Transverse colon (tissue), 4 donors: ENCODE results near the gene FMO2.

Experiments used
- POLR2AphosphoS5 ChIP-seq, 3 donors: sonication (generic); formaldehyde crosslinking; IDR thresholded peaks; one replicate each; pipeline ENCODE4 v1.6.1; 2016; ENCODE audit warnings: antibody characterized with exemption in 3 of 3
- TF ChIP-seq, protein P1 (sequence below), 5 experiments: fragments of 200-600 bp in 3 of 5; fragments of 450-650 bp in 2 of 5; sonication (generic) in 3 of 5; IDR thresholded peaks; 1 replicate in 2 of 5; 2 replicates in 3 of 5; pipeline ENCODE4 v1.5.1; 2016 to 2017; ENCODE audit warnings: antibody characterized with exemption in 5 of 5, inconsistent platforms in 3 of 5, mild to moderate bottlenecking in 2 of 5, moderate library complexity in 1 of 5

DNA sequence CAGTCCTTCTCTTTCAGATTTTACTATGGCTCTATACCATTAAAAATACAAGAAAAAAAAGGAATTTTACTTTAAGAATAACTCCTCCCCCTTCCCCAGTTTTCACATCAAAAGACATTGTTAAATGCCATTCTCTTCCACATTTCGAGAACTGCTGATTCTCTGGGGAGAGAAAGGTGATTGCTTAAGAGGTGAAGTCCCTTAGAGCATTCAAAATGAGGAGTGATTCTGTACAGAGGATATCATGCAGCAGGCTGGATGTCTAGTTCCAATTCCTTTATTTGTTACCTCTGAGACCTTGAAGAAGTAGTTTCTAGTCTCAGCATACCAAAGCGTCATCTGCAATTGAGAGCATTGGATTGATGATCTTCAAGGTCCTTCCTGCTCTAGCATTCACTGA lies 47.5 kb upstream of the FMO2 start:
- TF ChIP-seq, protein P1, sequence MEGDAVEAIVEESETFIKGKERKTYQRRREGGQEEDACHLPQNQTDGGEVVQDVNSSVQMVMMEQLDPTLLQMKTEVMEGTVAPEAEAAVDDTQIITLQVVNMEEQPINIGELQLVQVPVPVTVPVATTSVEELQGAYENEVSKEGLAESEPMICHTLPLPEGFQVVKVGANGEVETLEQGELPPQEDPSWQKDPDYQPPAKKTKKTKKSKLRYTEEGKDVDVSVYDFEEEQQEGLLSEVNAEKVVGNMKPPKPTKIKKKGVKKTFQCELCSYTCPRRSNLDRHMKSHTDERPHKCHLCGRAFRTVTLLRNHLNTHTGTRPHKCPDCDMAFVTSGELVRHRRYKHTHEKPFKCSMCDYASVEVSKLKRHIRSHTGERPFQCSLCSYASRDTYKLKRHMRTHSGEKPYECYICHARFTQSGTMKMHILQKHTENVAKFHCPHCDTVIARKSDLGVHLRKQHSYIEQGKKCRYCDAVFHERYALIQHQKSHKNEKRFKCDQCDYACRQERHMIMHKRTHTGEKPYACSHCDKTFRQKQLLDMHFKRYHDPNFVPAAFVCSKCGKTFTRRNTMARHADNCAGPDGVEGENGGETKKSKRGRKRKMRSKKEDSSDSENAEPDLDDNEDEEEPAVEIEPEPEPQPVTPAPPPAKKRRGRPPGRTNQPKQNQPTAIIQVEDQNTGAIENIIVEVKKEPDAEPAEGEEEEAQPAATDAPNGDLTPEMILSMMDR (IDR thresholded peaks at IDR 0.05): no peak
- no peak for TF ChIP-seq POLR2AphosphoS5 (IDR thresholded peaks at IDR 0.05)
